HG03045 (cell line): ENCODE data around the gene TMIGD2.
"Not testable (repeated sequence)": the region's sequence is repeated elsewhere in the genome, so short reads cannot be mapped to it uniquely, and the experiment has no call there.

Experiments
- ATAC-seq: cut with Tn5 transposase; IDR thresholded peaks from one replicate; pipeline ENCODE4 v1.9.1; 2021; ENCODE audit warnings: mild to moderate bottlenecking, moderate library complexity; ENCODE audit not compliant: unreplicated experiment

Gene TMIGD2

DNA sequence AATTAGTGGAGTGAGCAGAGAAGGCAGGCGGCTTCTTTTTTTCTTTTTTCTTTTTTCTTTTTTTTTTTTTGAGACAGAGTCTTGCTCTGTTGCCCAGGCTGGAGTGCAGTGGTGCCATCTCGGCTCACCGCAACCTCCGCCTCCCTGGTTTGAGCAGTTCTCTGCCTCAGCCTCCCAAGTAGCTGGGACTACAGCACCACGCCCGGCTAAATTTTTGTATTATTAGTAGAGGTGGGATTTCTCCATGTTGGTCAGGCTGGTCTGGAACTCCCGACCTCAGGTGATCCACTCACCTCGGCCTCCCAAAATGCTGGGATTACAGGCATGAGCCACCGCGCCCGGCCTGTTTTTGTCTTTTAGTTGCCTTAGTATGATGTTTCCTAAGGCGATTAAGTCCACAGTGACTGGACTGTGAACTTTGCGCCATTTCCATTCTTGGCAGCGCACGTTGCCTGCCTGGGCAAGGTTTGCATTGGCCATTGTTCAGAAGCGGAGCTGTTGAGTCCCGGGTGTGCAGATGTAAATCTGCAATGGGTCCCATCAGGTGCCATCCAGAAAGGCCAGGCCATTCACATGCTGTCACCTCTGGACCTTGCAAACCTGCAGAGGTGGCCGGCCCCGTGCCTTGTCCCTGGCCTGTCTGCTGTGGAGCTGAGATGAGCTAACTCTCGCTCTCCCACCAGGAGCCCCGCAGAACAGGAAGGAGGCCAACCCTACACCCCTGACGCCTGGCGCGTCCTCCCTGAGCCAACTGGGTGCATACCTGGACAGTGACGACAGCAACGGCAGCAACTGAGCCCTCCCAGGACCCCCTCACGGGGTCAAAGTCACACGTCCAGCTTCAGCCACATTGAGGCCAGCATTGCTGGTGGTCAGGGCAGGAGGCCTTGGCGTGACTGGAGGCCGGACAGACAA lies 34.0 kb downstream of the TMIGD2 start:
- ATAC-seq = no peak

DNA sequence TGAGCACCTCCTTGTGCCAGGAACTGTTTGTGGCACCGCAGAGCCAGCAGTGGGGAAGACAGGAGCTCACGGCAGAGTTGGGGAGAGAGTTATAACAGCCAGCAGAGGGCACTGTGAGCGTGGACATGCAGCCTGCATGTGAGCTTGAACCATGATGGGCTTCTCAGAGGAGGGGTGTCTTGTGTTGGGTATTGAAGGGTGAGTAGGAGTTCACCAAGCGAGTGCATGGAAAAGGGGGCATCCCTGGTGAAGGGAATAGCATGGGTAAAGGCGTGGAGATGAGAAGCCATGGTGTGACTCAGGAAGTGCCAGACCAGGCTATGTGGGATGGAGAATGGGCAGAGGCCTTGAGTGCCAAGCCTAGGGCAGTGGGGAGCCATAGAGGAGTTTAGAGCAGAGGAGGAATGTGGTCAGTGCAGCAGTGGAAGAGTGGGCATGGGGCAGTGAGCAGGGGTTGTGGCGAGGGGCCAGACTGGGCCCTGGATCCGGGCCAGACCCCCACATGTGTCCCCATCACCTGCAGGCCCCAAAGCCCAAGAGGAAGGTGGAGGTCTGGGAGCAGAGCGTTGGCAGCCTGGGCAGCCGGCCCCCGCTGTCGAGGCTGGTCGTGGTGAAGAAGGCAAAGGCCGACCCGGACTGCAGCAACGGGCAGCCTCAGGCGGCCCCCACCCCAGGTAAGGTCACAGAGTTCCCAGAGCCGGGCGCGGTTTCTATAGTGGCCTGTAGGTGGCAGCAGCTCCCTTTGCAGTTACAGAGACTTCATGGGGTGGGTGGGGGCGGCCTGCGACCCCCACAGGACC lies 34.9 kb downstream of the TMIGD2 start:
- no peak for ATAC-seq

DNA sequence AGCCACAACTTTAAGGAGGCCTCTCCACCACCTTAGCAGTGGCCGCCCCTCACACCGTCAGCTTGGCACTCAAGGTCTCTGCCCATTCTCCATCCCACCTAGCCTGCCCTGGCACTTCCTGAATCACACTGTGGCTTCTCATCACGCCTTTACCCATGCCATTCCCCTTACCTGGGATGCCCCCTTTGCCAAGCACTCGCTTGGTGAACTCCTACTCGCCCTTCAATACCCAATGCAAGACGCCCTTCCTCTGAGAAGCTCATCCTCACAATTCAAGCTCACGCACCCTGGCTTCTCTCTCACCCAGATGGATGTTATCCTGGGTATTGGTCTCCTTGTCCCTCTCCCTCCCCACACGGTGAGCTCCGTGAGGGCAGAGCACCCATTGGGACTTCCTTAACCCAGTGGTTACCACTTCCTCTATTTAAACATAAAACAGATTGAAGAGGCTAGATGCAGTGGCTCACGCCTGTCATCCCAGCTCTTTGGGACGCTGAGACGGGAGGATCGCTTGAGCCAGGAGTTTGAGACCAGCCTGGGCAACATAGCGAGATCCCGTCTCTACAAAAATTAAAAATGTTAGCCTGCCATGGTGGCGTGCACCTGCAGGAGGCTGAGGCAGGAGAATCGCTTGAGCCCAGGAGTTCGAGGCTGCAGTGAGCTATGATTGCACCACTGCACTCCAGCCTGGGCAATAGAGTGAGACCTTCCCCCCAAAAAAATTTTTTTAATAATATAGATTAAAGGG lies 35.8 kb downstream of the TMIGD2 start:
- no peak for ATAC-seq

DNA sequence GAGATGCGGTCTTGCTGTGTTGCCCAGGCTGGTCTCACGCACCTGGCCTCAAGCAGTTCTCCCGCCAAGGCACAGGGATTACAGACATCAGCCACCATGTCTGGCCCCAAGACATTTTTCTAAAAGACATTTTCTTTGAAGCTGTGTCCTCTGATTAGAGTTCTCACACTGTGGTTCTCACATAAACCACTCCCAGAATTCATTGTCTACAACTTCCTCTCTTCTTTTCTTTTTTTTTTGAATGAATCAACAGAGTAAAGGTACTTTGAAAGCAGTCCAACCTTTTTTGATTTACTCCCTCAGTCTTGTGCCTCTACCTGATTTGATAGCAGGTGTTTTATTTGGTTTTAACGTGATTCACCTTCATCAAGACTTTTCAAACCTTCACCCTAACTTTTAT lies 37.4 kb downstream of the TMIGD2 start:
- no peak for ATAC-seq

DNA sequence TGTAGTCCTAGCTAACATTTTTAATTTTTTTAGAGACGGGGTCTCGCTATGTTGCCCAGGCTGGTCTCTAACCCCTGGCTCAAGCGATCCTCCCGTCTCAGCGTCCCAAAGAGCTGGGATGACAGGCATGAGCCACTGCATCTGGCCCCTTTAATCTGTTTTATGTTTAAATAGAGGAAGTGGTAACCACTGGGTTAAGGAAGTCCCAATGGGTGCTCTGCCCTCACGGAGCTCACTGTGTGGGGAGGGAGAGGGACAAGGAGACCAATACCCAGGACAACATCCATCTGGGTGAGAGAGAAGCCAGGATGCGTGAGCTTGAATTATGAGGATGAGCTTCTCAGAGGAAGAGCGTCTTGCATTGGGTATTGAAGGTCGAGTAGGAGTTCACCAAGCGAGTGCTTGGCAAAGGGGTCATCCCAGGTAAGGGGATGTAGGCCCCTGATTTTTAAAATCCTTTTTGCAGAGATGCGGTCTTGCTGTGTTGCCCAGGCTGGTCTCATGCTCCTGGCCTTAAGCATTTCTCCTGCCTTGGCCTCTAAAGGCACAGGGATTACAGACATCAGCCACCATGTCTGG lies 41.5 kb downstream of the TMIGD2 start:
- ATAC-seq = no peak

DNA sequence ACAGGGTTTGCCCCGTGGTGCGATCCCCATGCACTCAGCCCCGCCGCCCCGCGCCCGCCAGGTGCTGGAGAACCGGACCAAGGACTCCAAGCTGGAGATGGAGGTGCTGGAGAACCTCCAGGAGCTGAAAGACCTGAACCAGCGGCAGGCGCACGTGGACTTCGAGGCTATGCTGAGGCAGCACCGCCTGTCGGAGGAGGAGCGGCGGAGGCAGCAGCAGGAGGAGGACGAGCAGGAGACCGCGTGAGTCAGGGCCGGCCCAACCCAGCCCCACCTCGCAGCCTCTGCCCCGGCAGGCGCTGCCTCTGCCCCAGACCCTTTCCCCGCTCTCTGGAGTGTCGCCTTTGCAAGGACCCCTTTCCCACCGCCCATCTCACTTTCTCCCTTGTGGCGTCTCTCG lies 44.0 kb downstream of the TMIGD2 start:
- ATAC-seq = no peak

DNA sequence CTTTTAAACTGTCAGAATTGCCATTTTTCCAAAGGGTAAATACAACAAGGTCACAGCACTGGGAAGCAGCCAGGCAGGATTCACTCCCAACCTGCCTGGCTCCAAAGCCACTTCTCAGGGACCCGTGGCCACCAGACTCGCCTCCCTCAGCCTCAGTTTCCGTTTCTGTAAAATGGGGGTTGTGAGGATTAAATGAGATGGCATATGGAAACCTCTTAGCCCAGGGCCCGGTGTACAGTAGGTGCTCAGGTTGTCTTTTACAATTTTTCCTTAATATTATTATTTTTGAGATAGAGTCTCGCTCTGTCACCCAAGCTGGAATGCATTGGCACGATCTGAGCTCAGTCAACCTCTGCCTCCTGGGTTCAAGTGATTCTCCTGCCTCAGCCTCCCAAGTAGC lies 45.2 kb downstream of the TMIGD2 start:
- ATAC-seq = no peak

DNA sequence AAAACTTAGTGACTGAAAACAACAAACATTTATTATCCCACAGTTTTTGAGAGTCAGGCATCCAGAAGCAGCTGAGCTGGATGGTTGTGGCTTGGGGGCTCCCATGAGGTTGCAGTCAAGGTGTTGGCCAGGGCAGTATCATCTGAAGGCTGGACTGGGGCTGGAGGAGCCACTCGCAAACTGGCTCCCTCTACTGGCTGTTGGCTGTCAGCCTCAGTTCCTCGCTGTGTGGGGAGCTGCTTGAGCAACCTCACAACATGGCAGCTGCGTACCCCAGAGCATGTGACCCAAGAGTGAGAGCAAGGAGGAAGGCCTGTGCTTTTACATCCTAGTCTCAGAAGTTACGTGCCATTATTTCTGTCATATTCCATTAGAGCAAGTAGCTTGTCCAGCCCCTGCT lies 45.6 kb downstream of the TMIGD2 start:
- no peak for ATAC-seq

DNA sequence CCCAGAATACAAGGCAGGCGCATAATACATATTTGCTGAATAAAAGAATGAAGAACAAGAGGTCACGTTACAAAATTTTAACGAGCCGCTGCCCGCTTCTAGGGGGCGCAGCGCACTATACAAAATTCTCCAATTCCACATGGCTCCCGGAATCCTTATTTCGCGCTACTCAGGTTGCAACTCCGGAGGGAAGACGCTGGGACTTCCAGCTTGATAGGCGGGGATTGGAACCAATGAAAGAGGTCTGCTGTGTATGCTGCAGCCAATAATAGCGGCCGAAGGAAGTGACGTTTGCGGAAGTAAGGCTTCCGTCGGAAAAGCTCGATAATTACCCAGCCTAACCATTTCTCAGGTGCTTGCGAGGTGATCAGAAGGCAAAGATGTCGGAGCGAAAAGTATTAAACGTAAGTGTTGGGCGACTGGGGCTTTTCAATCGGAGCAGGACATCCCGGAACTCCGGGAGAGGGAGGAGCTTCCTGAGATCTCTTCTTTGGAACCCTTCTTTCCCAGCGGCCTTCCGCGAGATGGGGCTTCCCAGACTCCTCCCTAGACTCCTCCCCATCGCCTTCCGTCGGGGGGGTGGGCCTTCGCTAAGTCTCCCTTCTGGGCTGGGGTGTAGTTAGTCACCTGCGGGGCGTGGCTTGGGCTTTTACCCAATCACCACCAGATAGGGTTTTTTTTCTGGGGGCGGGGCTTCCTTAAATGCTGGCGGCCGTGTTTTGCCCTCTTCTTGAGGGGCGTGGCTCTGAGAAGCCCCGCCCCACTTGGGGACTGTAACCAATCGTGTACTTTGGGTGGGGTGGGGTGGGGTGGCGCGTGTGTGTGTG lies 55.2 kb downstream of the TMIGD2 start, which contains the start of gene YJU2:
TSS of gene YJU2 (plus strand) at position 314 of the 827 bp plus-strand sequence. CDS start at position 381, 67 bp downstream.
- peak; percentile 84 for ATAC-seq

DNA sequence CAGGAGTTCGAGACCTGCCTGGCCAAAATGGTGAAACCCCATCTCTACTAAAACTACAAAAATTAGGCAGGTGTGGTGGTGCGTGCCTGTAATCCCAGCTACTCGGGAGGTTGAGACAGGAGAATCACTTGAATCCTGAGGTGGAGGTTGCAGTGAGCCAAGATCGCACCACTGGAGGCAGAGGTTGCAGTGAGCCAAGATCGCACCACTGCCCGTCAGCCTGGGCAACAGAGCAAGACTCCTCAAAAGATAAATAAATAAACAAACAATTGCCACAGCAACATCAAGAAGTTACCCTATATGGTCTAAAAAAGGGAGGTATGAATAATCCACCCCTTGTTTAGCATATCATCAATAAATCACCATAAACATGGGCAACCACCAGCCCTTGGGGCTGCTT lies 56.3 kb downstream of the TMIGD2 start:
- not testable (repeated sequence) for ATAC-seq
